ENCODE data around the gene PRSS37. TPM values are rescaled to one million over a fixed set of nuclear protein-coding genes. Genes with fewer than 3 reads are reported as not detected.

Gene PRSS37
- total and polyA plus RNA-seq, 2 experiments from 2014 or later, result 0.12 TPM; not detected in 1

DNA sequence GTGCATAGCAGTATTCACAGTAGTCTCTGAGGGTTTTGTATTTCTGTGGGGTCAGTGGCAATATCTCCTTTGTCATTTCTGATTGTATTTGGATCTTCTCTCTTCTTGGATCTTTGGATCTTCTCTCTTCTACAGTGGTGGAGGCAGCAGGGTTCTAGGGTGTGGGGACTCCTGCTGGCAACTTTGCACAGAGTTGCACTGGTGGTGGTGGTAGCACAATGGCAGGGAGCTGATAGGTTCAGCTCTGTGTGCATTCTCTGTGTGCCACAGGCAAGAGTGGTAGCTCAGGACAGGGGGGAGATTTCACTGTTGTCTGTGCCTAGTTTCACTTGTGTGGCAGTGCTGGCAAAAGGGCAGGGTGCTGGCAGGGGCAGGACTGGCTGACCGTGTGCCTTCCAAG is 35.1 kb upstream of the PRSS37 start:
- TF ChIP-seq, protein P1, sequence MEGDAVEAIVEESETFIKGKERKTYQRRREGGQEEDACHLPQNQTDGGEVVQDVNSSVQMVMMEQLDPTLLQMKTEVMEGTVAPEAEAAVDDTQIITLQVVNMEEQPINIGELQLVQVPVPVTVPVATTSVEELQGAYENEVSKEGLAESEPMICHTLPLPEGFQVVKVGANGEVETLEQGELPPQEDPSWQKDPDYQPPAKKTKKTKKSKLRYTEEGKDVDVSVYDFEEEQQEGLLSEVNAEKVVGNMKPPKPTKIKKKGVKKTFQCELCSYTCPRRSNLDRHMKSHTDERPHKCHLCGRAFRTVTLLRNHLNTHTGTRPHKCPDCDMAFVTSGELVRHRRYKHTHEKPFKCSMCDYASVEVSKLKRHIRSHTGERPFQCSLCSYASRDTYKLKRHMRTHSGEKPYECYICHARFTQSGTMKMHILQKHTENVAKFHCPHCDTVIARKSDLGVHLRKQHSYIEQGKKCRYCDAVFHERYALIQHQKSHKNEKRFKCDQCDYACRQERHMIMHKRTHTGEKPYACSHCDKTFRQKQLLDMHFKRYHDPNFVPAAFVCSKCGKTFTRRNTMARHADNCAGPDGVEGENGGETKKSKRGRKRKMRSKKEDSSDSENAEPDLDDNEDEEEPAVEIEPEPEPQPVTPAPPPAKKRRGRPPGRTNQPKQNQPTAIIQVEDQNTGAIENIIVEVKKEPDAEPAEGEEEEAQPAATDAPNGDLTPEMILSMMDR (IDR thresholded peaks at IDR 0.05; ENCODE audit: low read depth, low read length), result no peak
- DNase-seq (ENCODE audit: low read depth in 1 of 2, low spot score in 1 of 2), result no peak
- H3K9me3 ChIP-seq (ENCODE audit: low read depth), result no peaks in the 10 kb centered on the region

DNA sequence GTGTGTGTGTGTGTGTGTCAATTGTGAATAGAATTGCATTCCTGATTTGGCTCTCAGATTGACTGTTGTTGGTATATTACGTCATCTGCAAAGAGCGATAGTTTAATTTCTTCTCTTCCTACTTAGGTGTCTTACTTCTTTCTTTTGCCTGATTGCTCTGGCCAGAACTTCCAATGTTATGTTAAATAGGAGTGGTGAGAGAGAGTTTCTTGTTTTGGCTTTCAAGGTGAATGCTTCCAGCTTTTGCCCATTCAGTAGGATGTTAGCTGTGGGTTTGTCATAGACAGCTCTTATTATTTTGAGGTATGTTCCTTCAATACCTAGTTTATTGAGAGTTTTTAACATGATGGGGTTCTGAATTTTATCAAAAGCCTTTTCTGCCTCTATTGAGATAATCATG is 34.2 kb upstream of the PRSS37 start:
- TF ChIP-seq, protein P1 (IDR thresholded peaks at IDR 0.05; ENCODE audit: low read depth, low read length), result no peak
- H3K9me3 ChIP-seq (ENCODE audit: low read depth), result no peaks in the 10 kb centered on the region
- no peak overlapping the region for H3K27ac ChIP-seq
- H3K27me3 ChIP-seq, result no peaks in the 10 kb centered on the region
- DNase-seq (ENCODE audit: low read depth in 1 of 2, low spot score in 1 of 2), result no peak
- no peak overlapping the region for H3K4me3 ChIP-seq
- H3K36me3 ChIP-seq, result no peaks in the 10 kb centered on the region
- H3K4me1 ChIP-seq (ENCODE audit: low read depth), result no peaks in the 10 kb centered on the region

More for the DNA sequence above, 35.1 kb upstream of the PRSS37 start:
- H3K36me3 ChIP-seq, result no peaks in the 10 kb centered on the region
- H3K27me3 ChIP-seq, result no peaks in the 10 kb centered on the region
- H3K4me1 ChIP-seq (ENCODE audit: low read depth), result no peaks in the 10 kb centered on the region
- H3K27ac ChIP-seq, result no peak overlapping the region
- H3K4me3 ChIP-seq, result no peak overlapping the region

DNA sequence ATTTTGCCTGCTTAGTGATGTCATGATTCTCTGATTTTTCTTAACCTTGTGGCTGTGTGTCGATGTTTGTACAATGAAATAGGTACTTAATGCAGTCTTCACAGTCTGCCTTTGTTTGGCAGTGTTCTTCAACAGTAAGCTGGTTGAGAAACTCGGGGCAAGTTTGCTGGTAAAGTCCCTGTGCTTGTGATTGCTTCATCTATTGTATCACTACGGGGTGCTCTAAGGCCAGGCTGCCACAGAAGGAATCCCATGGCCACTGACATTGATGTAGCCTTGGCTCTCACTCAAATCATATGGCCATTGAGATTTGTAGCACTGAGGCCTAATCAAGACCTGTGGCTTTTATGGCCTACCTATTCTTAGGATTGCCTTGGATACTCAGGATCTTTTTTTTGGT is 33.5 kb upstream of the PRSS37 start:
- H3K4me1 ChIP-seq (ENCODE audit: low read depth), result no peaks in the 10 kb centered on the region
- H3K9me3 ChIP-seq (ENCODE audit: low read depth), result no peaks in the 10 kb centered on the region
- H3K4me3 ChIP-seq, result no peak overlapping the region
- no peaks in the 10 kb centered on the region for H3K27me3 ChIP-seq
- TF ChIP-seq, protein P1 (IDR thresholded peaks at IDR 0.05; ENCODE audit: low read depth, low read length), result no peak
- no peak overlapping the region for H3K27ac ChIP-seq
- DNase-seq (ENCODE audit: low read depth in 1 of 2, low spot score in 1 of 2), result no peak
- H3K36me3 ChIP-seq, result no peaks in the 10 kb centered on the region

DNA sequence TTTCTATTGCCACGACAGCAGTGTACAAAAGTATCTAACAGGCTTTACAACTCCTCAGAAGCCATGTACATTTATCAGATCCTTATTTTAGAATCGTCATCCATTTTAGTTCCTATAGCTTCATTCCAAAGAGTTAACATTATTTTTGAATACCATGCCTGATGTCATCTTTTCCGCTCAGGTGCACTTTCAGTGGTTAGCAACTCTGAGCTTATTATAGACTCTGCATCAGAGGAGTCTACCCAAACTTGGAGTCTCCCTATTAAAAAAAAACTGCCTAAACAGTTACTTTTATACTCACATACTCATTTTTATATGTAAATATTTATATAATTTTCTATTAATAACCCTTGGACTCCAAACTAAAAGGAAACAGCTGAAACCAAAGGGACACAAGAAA is 31.6 kb upstream of the PRSS37 start:
- TF ChIP-seq, protein P1 (IDR thresholded peaks at IDR 0.05; ENCODE audit: low read depth, low read length), result no peak

DNA sequence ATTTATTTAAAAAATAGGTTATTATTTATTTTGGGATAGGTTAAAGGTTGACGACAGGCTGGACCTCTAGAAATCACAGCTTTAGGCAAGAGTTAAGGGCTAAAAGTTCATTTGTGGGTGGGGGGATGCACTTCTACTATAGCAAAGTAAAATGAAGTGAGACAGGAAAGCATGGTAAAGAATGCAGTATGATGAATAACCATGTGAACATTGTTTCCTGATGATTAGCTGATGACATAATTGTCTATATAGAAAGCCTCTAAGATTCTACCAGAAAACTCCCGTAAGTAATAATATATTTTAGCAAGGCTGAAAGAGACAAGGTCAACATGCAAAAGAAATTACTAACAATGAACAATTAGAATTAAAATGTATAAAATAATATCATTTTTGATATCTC is 25.7 kb upstream of the PRSS37 start:
- no peaks in the 10 kb centered on the region for H3K4me1 ChIP-seq (ENCODE audit: low read depth)
- TF ChIP-seq, protein P1 (IDR thresholded peaks at IDR 0.05; ENCODE audit: low read depth, low read length), result no peak
- H3K9me3 ChIP-seq (ENCODE audit: low read depth), result no peaks in the 10 kb centered on the region
- no peaks in the 10 kb centered on the region for H3K27me3 ChIP-seq
- H3K27ac ChIP-seq, result no peak overlapping the region
- no peak for DNase-seq (ENCODE audit: low read depth in 1 of 2, low spot score in 1 of 2)
- no peak overlapping the region for H3K4me3 ChIP-seq
- no peaks in the 10 kb centered on the region for H3K36me3 ChIP-seq

More for the DNA sequence above, 31.6 kb upstream of the PRSS37 start:
- no peaks in the 10 kb centered on the region for H3K9me3 ChIP-seq (ENCODE audit: low read depth)
- no peak for DNase-seq (ENCODE audit: low read depth in 1 of 2, low spot score in 1 of 2)
- no peak overlapping the region for H3K4me3 ChIP-seq
- no peaks in the 10 kb centered on the region for H3K27me3 ChIP-seq
- no peaks in the 10 kb centered on the region for H3K4me1 ChIP-seq (ENCODE audit: low read depth)
- no peaks in the 10 kb centered on the region for H3K36me3 ChIP-seq
- H3K27ac ChIP-seq, result no peak overlapping the region

Data from cardiac muscle cell (in vitro differentiated cells and primary cell).